HepG2 (cell line): Measurements from ENCODE around the gene CACNA2D3. TPM values are rescaled to one million over a fixed set of nuclear protein-coding genes. Genes with fewer than 3 reads are reported as not detected.

ENCODE experiments used
- CBX1 ChIP-seq: IDR thresholded peaks from one replicate; pipeline ENCODE4 v1.6.1; 2016; ENCODE audit warnings: antibody characterized with exemption, low read depth
- DPF2 ChIP-seq: sonication (generic); formaldehyde crosslinking; IDR thresholded peaks from 2 replicates; pipeline ENCODE4 v1.4.0; 2020; ENCODE audit warnings: mild to moderate bottlenecking, low read depth, missing genetic modification reagents, borderline replicate concordance
- NFRKB ChIP-seq: fragments of 450-650 bp; IDR thresholded peaks from 2 replicates; pipeline ENCODE4 v1.6.1; 2017
- RFX3 ChIP-seq: IDR thresholded peaks from 2 replicates; pipeline ENCODE4 v1.6.1; 2016; ENCODE audit warnings: missing biosample characterization, missing genetic modification reagents
- SIX1 ChIP-seq: sonication (generic); formaldehyde crosslinking; IDR thresholded peaks from 2 replicates; pipeline ENCODE4 v1.4.0; 2020; ENCODE audit warnings: missing genetic modification reagents, borderline replicate concordance
- SIX4 ChIP-seq: sonication (generic); formaldehyde crosslinking; IDR thresholded peaks from 2 replicates; pipeline ENCODE4 v1.4.0; 2020; ENCODE audit warnings: missing genetic modification reagents
- TIGD3 ChIP-seq: sonication (generic); formaldehyde crosslinking; IDR thresholded peaks from 2 replicates; pipeline ENCODE4 v1.5.1; 2020; ENCODE audit warnings: mild to moderate bottlenecking, missing genetic modification reagents, borderline replicate concordance
- TOE1 ChIP-seq: sonication (generic); formaldehyde crosslinking; IDR thresholded peaks from 2 replicates; pipeline ENCODE4 v1.4.0; 2020; ENCODE audit warnings: mild to moderate bottlenecking, missing genetic modification reagents
- ZNF30 ChIP-seq: sonication (generic); formaldehyde crosslinking; IDR thresholded peaks from 2 replicates; pipeline ENCODE4 v1.5.0; 2020; ENCODE audit warnings: mild to moderate bottlenecking, missing genetic modification reagents
- ZNF318 ChIP-seq: sonication (generic); formaldehyde crosslinking; IDR thresholded peaks from 2 replicates; pipeline ENCODE4 v1.4.0; 2020; ENCODE audit warnings: mild to moderate bottlenecking, missing genetic modification reagents
- ZNF337 ChIP-seq: sonication (generic); formaldehyde crosslinking; IDR thresholded peaks from 2 replicates; pipeline ENCODE4 v1.5.1; 2020; ENCODE audit warnings: missing genetic modification reagents, low read depth, mild to moderate bottlenecking, borderline replicate concordance
- ZNF33A ChIP-seq: sonication (generic); formaldehyde crosslinking; IDR thresholded peaks from 2 replicates; pipeline ENCODE4 v1.5.1; 2020; ENCODE audit warnings: missing genetic modification reagents, mild to moderate bottlenecking, moderate library complexity, borderline replicate concordance
- ZNF605 ChIP-seq: sonication (generic); formaldehyde crosslinking; IDR thresholded peaks from 2 replicates; pipeline ENCODE4 v1.8.0; 2022; ENCODE audit warnings: mild to moderate bottlenecking, missing genetic modification reagents
- polyA plus RNA-seq, 8 experiments: library from polyadenylated mRNA; depleted of rRNA in 3 of 8; stranded (reverse) in 7 of 8; unstranded in 1 of 8; fragments of >200 nt; fragmentation: Illumina TruSeq in 4 of 8; extraction: Trizol in 4 of 8; gene quantifications; 2 replicates each; pipeline versions ENCODE4 v1.2.1 to v1.2.3, GENCODE V29; 2011 to 2016; ENCODE audit warnings: low read depth in 4 of 8, missing spikeins in 1 of 8, mixed read lengths in 1 of 8; ENCODE audit not compliant: insufficient read depth in 1 of 8
- total RNA-seq, 5 experiments: library from RNA; depleted of rRNA; stranded (reverse); fragments of >200 nt; fragmentation: Illumina TruSeq; extraction: Trizol; gene quantifications; 2 replicates each; pipeline ENCODE4 v1.2.3, GENCODE V29; 2016; ENCODE audit warnings: low read depth in 1 of 5

CACNA2D3 gene
- total and polyA plus RNA-seq, 2 of the 13 experiments (the other 11 are each of a cell fraction or from before 2014, with no cell fraction given): not detected

GRCh38 chr3:54421943-54422342 is 299.6 kb downstream of the CACNA2D3 start (continued):
- TF ChIP-seq ZNF318 (CRISPR knock-in tag): no peak
- TF ChIP-seq TOE1 (CRISPR knock-in tag): no peak
- no peak for TF ChIP-seq SIX4 (CRISPR knock-in tag)
- no peak for TF ChIP-seq ZNF33A (CRISPR knock-in tag)
- TF ChIP-seq ZNF605 (CRISPR knock-in tag): no peak
- TF ChIP-seq ZNF30 (CRISPR knock-in tag): no peak
- no peak for TF ChIP-seq SIX1
- TF ChIP-seq RFX3: no peak
- no peak for TF ChIP-seq TIGD3
- no peak for TF ChIP-seq NFRKB
- no peak for TF ChIP-seq ZNF337 (CRISPR knock-in tag)
- TF ChIP-seq DPF2 (CRISPR knock-in tag): no peak
- TF ChIP-seq CBX1: no peak
- TF ChIP-seq, all 625 proteins: peak for 0
